ENCODE data around the gene FBXW8.

DNA sequence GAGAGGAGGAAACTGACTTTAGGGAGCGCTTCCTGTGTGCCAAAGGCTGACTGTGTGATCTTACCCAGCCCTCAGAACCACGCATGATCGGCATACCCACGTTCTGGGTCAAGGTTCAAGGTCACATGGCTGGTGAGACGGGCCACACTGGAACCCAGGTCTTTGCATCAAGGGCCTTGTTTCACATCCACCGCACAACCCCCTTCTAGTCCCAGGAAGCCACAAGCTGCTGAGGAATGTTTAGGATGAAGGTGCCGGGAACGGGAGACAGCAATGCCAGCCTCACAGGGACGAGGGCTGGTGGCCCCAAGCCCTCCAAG lies 137.8 kb downstream of the FBXW8 start:
- no peak for TF ChIP-seq TAF1 (conservative IDR thresholded peaks at IDR 0.05)
- TF ChIP-seq, protein P1, sequence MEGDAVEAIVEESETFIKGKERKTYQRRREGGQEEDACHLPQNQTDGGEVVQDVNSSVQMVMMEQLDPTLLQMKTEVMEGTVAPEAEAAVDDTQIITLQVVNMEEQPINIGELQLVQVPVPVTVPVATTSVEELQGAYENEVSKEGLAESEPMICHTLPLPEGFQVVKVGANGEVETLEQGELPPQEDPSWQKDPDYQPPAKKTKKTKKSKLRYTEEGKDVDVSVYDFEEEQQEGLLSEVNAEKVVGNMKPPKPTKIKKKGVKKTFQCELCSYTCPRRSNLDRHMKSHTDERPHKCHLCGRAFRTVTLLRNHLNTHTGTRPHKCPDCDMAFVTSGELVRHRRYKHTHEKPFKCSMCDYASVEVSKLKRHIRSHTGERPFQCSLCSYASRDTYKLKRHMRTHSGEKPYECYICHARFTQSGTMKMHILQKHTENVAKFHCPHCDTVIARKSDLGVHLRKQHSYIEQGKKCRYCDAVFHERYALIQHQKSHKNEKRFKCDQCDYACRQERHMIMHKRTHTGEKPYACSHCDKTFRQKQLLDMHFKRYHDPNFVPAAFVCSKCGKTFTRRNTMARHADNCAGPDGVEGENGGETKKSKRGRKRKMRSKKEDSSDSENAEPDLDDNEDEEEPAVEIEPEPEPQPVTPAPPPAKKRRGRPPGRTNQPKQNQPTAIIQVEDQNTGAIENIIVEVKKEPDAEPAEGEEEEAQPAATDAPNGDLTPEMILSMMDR (IDR thresholded peaks at IDR 0.05; ENCODE audit: low read depth, low read length, missing input control) = no peak
- TF ChIP-seq, protein P2, sequence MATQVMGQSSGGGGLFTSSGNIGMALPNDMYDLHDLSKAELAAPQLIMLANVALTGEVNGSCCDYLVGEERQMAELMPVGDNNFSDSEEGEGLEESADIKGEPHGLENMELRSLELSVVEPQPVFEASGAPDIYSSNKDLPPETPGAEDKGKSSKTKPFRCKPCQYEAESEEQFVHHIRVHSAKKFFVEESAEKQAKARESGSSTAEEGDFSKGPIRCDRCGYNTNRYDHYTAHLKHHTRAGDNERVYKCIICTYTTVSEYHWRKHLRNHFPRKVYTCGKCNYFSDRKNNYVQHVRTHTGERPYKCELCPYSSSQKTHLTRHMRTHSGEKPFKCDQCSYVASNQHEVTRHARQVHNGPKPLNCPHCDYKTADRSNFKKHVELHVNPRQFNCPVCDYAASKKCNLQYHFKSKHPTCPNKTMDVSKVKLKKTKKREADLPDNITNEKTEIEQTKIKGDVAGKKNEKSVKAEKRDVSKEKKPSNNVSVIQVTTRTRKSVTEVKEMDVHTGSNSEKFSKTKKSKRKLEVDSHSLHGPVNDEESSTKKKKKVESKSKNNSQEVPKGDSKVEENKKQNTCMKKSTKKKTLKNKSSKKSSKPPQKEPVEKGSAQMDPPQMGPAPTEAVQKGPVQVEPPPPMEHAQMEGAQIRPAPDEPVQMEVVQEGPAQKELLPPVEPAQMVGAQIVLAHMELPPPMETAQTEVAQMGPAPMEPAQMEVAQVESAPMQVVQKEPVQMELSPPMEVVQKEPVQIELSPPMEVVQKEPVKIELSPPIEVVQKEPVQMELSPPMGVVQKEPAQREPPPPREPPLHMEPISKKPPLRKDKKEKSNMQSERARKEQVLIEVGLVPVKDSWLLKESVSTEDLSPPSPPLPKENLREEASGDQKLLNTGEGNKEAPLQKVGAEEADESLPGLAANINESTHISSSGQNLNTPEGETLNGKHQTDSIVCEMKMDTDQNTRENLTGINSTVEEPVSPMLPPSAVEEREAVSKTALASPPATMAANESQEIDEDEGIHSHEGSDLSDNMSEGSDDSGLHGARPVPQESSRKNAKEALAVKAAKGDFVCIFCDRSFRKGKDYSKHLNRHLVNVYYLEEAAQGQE (IDR thresholded peaks at IDR 0.05) = no peak
- TF ChIP-seq, protein P3, sequence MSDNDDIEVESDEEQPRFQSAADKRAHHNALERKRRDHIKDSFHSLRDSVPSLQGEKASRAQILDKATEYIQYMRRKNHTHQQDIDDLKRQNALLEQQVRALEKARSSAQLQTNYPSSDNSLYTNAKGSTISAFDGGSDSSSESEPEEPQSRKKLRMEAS (IDR thresholded peaks at IDR 0.05) = no peak
- no peak for TF ChIP-seq RAD21 (IDR thresholded peaks at IDR 0.05)
- no peak for TF ChIP-seq JUND (IDR thresholded peaks at IDR 0.05)
- TF ChIP-seq YY1 (IDR thresholded peaks at IDR 0.05) = no peak

Measured in liver (tissue), 3 donors.